Activated CD8-positive, alpha-beta memory T cell treated with anti-CD3 and anti-CD28 coated beads, Interleukin-2, amount 50 U/mL, for 1 hour (primary cell): ENCODE measurements around the gene ARHGAP26.

Source experiments
- DNase-seq: peaks from one replicate; pipeline ENCODE4 v3.0.0-alpha.2; 2020; ENCODE audit errors: extremely low read depth

Gene ARHGAP26

DNA sequence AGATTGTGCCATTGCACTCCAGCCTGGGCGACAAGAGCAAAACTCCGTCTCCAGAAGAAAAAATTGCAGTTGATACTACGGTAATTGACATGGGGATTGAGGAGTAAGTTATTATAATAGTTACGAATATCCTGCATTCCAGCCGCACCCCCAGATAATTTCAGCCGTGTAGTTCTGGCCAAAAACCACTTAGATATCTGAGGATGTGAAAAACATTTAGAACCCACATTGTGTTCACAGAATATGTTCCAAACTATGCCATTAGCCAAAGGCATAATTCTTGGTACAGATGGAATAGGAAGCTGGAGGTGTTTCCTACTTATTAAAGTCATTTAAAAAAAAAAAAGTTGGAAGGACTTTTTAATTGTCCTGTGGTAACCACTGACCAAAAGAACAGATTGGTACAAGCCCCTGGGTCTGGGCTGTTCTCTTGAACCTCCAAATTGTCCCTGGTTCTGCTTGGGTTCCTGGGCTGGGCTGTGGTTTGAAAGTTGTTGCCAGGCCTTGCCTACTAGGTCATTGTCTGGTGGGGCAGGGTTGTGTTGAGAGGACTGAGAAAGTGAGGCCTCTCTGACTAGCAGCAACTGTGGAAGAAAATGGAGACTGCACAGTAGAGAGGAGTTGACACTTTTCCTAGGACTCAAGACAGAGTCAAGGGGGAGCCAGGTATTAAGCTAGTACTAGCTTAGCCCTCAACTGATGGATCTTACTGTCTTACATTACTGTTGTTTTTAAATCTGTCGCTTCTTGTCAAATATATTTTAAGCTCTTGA lies 434.5 kb downstream of the ARHGAP26 start:
- DNase-seq, result no peak

DNA sequence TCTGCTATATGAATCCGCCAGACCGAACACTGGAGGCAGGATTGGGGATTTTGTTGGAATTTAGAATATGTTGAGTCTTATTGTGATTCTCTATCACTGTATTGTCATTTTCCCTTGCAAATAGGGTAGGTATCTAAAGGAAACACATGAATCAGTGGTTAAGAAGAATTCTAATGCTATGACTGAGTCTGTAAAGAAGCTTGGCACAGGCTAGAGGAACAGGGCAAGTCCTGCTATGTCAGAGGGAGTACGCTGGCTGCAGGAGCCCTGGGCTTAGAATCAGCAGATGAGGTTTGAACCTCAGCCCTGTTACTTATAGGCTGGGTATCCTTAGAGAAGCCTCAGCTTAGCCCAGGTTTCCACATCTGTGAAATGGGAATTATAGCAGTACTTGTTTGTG lies 435.2 kb downstream of the ARHGAP26 start:
- DNase-seq, result no peak

DNA sequence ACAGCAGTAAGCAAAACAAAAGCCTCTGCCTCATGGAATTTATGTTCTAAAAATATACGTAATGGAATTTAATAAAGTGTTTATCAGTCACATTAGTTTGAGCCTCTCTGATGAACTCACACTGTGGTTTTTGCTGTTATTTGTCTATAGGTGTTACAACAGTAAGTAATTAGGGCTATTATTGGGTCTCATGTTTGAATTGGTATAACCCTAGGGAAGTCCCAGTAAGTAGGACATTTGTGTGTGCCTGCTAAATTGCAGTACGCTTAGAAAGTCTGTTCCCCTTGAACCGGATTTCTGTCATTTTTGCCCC lies 435.7 kb downstream of the ARHGAP26 start:
- DNase-seq, result no peak

DNA sequence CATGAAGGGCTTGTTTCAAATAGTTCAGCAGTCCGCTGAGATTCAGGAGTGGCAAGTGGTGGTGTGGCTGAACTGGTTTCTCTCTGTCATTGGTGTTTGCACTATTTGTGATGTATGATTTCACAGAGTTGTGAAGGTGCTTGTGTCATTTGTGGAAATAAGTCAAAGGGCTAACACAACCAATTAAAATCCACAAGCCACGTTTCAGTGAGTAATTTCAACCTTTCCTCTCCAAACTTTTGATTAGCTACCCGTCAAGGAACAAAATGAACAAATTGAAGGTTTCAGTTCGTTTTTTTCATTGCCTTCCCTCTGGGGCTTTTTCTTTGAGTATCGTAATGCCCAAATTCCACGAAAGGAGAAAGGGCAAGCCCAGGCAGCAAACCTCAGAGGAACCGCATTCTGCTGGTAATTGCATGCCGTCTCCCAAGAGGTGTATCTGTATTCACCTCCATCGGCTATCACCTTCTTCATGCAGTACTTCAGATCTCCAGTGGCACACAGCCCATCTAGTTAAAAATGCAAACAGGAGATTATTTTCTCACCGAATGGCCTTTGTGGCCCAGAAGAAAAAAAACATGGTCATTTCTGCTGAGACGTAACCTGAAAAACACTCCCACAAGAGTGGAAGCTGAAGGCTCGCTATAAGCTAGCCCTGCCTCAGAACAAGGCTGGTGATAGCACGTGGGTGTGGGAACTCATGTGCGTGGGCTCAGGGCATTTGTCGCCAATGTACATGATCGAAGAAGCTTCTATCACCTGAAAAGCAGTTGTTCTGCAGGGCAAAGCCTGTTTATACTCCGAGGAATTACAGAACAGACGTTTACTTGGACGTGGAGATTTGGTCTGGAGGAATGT lies 436.2 kb downstream of the ARHGAP26 start:
- DNase-seq, result no peak

DNA sequence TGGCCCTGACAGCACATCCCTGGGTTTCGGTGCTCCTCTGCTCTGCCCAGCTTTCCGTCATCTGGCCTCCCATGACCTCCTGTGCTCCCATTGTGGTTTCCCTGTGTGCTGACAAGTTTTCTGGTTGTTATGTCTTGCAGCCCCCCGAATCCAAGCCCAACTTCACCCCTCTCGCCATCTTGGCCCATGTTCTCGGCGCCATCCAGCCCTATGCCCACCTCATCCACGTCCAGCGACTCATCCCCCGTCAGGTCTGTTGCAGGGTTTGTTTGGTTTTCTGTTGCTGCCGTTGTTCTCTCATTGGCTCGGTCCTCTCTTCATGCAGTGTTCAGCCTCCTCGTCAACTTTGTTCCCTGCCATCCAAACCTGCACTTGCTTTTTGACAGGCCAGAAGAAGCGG lies 436.9 kb downstream of the ARHGAP26 start:
- no peak for DNase-seq

DNA sequence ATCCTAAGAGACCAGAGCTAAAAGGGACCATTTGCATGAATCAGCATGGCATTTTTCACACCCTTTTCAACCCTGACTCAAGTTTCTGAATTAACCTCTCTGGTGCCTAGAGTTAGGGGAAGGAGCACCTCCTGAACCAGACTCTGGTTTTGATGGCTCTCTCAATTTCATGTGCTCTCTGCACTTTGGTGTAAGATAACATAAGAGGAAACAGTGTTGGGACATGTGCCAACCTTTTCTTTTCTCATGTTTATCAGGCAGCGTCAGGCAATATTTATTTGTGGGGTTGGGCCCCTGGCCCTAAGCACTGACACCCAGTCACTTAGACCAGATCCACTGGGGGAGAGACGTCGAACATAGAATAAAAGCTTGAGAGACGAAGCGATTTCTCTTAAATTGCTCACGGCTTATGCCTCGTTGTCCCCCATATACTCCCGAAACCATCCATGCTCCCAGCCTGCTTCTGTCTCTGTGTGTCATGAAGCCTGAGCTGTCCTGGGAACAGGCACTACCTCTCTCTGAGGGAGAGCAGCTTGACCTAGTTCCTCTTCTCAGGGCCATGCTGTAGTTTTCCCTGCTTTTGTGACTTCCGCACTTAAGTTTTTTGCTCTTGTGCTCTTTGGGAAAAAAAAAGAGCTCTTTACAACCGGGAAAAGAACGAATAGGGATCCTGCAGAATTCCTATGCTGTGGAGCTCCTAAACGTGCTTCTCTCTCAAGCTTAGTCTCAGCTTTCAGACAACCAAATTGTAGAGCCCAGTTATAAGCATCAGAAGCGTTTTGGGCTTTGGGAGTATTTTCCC lies 437.6 kb downstream of the ARHGAP26 start:
- DNase-seq, result no peak

DNA sequence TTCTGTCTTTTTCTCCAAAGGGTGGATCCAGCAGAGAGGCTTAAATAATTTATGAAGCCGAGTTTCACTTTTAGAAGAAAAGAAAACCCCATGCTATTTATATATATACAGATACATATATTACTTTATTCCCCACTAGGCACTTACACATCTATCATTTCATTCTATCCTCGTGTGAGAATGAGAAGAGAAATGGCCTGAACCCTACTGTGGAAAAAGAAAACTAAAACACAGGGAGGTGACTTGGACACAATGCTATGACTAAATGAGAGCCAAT lies 438.1 kb downstream of the ARHGAP26 start:
- DNase-seq, result no peak

DNA sequence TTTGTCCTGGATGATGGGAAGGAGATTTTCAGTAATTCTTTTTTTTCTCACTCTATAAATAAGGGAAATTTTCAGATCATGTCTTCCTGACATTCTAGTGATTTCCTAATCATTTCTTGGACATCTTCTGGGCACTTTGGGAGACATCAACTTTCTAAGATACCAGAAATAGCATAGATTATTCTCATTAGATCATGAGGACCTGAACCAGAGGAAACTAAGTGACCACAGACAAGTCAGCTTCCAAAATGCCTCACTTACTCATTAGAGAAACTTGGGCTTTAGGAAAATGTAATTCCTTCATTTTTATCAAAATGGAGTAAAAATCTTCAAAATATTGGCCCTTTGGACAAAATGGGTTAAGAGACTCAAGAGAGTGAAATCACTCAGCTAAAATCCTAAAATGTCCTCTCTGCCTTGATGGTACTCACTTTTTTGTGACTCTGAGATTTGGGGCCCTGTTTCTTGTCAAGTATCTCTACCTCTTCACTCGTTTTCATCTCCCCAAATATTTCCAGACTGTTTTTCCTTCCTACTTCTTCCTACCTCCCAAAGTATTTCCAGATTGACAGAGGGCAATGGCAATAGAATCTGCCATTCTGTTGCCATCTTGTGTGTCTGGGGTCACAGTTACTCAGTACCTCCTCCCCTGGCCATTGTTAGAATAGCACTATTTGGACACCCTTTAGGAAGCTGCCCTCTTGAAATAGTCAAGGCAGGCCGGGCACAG lies 438.8 kb downstream of the ARHGAP26 start:
- no peak for DNase-seq

DNA sequence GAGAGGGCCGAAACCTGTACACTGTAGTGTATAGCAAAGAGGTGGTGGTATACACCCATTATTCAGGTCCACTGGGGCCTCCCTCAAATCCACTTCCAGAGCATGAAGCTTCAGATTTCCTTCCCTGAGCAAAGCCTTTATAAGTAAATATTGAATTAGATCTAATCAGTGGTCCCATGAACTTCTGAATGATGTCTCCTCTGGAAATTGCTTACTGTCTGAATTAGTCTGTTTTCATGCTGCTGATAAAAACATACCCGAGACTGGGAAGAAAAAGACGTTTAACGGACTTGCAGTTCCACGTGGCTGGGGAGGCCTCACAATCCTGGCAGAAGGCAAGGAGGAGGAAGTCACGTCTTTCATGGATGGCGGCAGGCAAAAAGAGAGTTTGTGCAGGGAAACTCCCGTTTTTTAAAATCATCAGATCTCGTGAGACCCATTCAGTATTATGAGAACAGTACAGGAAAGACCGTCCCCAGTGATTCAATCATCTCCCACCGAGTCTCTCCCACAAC lies 439.8 kb downstream of the ARHGAP26 start:
- no peak for DNase-seq

DNA sequence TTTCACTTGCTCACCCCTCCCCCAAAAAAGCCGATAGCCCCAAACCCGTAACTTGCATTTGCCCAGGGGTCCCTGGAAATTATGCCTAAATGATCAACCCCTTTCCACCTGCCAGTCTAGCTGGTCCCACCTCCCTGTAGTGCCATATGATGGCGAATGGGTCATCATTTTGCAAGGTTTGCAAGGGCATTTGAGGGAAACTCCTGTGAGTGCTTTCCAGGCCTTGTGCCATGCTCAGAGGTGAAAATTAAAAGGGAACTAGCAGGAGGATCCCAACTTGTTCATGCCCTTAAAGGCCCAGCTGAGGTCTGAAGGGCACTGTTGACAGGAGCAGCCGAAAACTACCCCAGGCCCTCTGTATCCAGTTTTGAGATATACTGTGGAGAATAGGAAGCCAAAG lies 440.4 kb downstream of the ARHGAP26 start:
- DNase-seq, result no peak

DNA sequence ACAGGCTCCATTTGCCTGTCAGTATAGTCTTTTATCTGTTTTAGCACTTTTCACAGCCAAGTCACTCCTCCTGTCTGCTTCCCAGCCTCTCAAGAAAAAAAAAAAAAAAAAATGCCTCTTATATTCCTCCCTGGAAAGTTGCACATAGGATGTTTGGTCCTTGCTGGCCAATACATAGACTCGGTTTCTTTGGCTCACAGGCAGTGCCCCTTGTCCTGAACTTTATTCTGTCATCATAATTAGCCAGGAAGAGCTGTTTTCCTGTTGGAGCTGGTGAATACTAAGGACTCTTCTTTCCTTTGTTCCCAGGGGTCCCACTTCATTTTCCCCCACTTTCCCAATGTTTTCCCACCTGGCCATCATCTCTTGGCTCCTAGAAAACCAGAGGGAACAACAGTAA lies 442.1 kb downstream of the ARHGAP26 start:
- no peak for DNase-seq

DNA sequence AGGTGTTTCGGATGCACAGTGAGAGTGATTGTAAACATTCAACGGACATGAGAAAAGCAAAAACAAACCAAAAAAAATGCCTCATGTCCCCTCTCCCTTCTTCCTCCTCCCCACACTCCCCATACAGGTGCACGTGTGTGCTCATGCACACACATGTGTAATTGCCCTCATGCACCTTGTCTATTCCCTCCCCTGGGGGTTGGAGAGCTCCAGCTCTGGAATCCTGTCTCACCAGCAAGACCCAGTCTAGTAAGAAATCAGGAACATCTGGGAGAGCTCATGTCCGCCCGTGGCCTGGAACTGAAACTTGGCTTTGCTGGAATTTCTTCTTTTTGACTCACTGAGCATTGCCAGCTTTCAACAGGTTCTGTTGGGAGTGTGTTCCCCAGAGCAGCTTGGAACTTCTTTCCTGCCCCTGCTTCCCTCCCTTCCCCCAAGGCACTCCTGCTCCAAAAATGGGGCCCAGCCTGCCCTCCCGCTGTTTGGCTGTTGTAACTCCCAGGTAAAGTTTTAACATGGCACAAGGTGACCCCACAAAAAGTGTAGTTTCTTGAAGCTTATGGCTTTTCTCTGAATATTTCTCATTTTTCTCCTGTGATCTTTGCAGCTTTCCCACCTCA lies 443.2 kb downstream of the ARHGAP26 start:
- DNase-seq, result no peak

DNA sequence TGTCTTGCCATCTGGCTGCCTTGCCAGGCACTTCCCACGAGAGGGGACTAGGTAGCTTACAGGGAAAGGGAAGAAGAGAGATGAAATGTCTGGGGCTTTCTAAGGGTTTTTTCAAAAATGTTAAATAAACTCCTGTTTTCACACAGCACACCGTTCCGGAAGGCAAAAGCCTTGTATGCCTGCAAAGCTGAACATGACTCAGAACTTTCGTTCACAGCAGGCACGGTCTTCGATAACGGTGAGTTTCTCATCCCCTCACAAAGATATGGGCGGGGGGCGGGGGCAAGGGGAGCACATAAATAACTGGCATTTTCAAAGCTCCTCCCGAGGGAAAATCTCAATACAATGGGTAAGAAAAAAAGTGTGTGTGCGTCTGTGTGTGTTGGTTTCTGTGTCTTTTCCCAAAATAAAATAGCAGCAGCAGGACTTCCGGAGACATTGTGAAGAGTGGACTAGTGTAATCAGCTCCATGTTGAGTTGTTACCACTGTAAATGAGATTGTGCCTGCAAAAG lies 443.7 kb downstream of the ARHGAP26 start:
- DNase-seq, result no peak

DNA sequence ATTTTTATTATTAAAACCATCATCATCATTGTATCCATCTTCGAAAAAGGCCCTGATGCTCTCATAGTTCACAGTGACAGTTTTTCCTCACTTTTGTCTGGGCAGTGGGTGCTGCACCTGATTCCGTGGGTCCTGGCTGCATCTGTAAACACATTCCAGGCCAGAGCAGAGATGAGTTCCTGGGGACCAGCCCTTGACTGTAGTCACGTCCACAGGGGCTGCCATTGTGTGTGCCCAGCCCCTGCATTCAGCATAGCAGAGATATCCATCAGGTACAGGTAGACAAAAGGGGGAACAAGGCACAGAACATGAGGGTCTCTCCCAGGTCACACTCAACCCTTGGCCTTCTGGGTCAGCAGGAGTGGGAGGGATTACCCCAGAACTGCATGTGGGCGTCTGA lies 444.3 kb downstream of the ARHGAP26 start:
- no peak for DNase-seq

DNA sequence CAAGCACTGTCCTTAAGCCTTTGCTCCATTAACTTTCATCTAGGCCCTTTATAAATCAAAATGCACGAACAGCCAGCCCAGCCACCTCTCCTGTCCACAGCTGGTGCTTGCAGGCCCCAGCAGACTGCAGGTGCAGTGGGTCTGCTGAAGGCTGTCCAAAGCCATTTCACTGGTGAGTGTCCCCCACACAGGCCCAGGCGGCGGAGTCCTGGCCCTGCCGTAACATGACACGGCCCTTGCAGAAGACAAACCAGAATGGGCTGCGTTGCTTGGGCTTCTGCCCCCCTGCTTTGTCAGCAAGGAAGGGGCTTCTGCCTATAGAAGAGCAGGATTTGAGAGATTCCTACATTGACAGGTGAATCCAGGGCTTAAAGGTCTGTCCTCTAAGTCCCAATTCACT lies 444.7 kb downstream of the ARHGAP26 start:
- no peak for DNase-seq

DNA sequence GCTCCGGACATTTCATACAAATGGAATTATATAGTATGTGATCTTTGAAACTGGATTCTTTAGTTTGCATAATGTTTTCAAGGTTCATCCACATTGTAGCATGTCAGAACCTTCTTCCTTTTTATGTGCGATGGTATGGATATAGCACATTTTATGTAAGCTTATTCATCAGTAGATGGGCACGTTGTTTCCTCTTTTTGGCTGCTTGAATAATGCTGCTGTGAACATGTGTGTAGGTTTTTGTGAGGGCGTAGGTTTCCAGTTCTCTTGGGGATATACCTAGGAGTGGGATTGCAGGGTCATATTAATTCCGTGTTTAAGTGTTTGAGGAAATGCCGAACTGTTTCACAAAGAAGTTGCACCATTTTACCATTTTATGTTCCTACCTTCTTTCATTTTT lies 445.5 kb downstream of the ARHGAP26 start:
- DNase-seq, result no peak

DNA sequence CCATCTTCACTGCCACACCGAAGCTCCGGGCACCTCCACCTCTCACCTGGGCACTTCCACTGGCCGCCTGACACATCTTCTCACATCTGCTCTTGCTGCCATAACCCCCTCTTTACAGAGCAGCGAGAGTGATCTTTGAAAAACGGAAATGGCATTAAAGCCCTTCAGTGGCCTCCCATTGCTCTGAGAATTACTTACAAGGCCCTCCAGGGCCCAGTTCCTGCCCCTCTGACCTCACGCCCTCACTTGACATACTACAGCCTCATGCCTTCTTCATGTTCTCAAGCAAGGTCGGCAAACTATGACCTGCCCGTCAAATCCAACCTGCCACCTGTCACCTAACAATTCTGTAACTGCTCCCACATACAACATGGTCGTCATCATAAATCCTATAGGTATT lies 446.0 kb downstream of the ARHGAP26 start:
- DNase-seq, result no peak

DNA sequence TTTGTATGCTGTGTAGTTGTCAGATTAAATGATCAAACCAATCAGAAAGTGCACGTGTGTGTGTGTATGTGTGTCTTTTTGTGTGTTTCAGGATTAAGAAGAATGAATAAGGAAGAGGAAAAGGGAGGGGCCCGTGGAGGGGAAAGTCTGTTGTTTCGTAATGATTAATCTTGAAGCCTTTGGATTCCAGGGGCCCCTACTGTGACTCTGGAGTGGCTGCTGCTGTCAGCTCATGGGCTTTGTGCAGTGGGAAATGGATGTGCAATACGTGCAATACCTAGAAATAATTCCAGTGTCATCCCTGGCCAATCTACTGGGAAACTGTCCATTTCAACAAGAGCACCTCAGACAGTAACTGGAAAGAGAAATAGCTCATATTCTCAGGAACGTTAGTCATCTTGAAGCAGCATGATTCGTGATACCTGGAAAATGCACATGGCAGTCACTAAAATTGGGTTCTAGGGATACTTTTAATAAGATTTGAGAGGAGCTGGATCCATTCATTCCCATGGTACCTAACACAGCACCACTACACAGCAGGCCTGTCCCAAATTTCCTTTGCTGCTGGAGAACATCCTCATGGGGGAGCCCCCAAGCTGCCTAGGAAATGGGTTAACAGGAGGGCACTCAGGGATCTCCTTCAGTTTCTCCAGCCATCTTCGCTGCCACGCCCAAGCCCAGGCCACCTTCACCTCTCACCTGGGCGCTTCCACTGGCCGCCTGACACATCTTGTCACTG lies 447.1 kb downstream of the ARHGAP26 start:
- DNase-seq, result no peak

DNA sequence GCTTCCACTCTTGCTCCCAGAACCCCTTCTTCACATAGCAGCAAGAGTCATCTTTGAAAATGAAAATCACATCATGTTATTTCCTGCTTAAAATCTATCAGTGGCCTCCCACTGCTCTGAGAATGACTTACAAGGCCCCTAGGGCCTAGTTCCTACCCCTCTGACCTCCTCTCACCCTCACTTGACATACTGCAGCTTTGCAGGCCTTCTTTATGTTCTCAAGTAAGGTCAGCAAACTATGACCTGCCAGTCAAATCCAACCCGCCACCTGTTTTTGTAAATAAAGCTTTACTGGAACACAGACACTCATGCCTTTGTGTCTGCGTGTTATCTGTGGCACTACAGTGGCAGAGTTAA lies 447.6 kb downstream of the ARHGAP26 start:
- no peak for DNase-seq

DNA sequence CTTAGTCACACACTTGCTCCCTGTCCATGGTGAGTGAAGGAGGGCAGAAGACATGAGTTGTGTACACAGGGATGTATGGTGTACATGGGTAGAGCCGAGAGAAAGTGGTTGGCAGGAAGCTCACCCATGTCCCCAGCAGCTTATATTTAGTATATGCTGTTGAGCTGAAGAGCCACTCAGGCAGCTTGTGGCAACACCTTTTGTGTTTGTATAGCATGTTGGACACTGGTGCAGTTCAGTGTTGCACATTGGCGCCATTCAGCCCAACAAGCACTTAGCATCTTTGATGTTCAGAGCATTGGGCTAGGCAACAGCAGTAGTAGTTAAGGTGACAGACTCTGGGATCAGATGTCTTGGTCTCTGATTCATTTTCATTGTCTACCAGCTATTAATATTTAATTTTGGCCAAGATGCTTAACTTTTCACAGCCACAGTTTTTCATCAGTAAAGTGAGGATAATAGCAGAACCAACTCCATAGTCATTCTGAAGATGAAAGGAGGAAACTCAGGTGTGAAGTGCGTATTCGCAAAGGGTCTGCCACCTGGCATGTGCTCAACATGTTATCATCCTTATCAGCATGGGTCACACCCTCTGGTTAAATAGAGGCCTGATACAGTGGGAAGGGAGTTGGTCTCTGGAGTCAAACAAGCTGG lies 448.5 kb downstream of the ARHGAP26 start:
- DNase-seq, result no peak
